Urothelium cell line (cell line): ENCODE results near the gene MISP3.
"Not testable (repeated sequence)": the region's sequence is repeated elsewhere in the genome, so short reads cannot be mapped to it uniquely, and the experiment has no call there.

Source experiments
- DNase-seq: peaks from one replicate; pipeline ENCODE4 v3.0.0; 2011; ENCODE audit warnings: low spot score, mixed read lengths
- FAIRE-seq: peaks from 2 replicates; lab custom pipeline; 2011; peaks lifted over from hg19 to GRCh38; lab: Jason Lieb, UNC

Gene MISP3

GRCh38 chr19:14072535-14073260, at the start of gene MISP3:
TSS of gene MISP3 (plus strand) at chr19:14072786. CDS start at chr19:14073310, 524 bp downstream.
- no peak for DNase-seq
- no peak for FAIRE-seq

DNA sequence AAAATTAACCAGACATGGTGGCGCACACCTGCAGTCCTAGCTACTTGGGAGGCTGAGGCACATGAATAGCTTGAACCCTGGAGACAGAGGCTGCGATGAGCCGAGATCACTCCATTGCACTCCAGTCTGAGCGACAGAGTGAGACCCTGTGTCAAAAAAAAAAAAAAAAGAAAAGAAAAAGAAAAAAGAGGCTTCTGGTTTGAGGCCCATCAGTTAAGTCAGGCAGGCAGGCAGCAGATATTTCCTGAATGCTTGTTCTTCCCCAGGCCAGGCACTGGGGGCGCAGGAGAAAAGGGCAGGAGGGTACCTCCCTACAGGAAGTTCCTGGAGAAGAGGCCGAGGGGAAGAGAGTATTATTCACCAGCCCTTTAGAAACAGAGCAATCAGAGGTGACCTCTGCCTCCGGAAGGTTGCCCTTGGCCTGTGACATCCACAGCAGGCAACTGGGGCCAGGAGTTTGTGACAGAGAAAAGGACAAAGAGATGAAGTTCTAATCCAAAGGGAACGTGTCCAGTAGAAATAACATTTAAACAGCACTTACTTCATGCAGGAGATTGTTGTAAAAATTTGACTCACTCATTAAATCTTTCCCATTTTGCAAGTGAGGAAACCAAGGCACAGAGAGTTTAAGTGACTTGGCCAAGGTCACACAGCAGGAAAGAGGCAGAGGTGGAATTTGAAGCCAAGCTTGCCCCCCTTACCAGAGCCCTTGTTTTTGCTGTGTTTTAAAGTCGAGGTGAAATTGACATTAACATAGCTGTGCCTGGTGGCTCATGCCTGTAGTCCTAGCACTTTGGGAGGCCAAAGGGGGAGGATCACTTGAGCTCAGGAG, 49.0 kb upstream of the MISP3 start:
- no peak for FAIRE-seq
- DNase-seq, result peak; percentile 39

GRCh38 chr19:14026652-14027192, 45.9 kb upstream of the MISP3 start:
- DNase-seq, FAIRE-seq: not testable (repeated sequence)

- FAIRE-seq (no peak), DNase-seq (no peak)
Observed at GRCh38 chr19:14027856-14028450, 44.6 kb upstream of the MISP3 start, which contains the start of gene RLN3. TSS of gene RLN3 (plus strand) at chr19:14028148. CDS start at chr19:14028205, 57 bp downstream.

GRCh38 chr19:14028901-14029300, 43.7 kb upstream of the MISP3 start:
- FAIRE-seq, result no peak
- DNase-seq, result no peak

- DNase-seq, result no peak
- FAIRE-seq, result no peak
Observed at GRCh38 chr19:14030997-14031718, 41.4 kb upstream of the MISP3 start.

- DNase-seq, result peak; percentile 61
- FAIRE-seq, result no peak
Observed at GRCh38 chr19:14031719-14032480, 40.7 kb upstream of the MISP3 start, which contains the start of gene IL27RA. TSS of gene IL27RA (plus strand) at chr19:14031762. CDS start at chr19:14031873, 111 bp downstream.

GRCh38 chr19:14033946-14034345, 38.6 kb upstream of the MISP3 start:
- FAIRE-seq (no peak), DNase-seq (no peak)

DNA sequence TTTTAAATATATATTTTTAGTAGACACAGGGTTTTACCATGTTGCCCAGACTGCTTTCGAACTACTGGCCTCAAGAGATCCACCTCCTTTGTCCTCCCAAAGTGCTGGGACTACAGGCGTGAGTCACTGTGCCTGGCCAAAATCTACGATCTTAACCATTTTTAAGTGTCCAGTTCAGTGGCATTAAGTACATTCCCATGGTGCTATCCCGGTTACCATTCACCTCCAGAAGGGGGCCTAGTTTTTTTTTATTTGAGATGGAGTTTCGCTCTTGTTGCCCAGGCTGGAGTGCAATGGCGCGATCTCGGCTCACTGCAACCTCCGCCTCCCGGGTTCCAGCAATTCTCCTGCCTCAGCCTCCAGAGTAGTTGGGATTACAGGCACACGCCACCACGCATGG, 37.4 kb upstream of the MISP3 start:
- FAIRE-seq, DNase-seq: not testable (repeated sequence)

DNA sequence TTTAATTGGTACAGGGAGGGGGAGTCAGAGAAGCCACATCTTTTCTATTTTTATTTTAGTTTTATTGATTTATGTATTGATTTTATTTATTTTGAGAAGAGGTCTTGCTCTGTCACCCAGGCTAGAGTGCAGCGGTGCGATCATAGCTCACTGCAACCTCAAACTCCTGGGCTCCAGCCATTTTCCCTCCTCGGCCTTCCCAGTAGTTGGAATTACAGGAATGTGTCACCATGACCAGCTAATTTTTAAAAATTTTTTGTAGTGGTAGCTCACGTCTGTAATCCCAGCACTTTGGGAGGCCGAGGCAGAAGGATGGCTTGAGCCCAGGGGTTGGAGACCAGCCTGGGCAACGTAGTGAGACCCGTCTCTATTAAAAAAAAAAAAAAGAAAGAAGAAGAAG, 36.9 kb upstream of the MISP3 start:
- no peak for FAIRE-seq
- DNase-seq, result no peak

DNA sequence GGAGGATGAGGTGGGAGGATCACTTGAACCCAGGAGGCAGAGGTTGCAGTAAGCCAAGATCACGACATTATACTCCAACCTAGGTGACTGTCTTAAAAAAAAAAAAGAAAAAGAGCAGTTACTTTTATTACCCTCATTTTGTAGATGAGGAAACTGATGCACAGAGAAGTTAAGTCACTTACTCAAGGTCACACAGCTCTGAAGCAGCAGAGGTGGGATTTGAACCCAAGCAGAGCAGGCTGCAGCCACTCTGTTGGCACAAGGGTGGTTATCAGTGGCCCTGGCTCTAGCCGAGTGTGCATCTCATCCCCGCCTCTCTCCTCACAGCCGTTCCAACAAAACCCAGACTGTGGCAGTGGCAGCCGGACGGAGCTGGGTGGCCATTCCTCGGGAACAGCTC, 33.4 kb upstream of the MISP3 start:
- FAIRE-seq (no peak), DNase-seq (no peak)

DNA sequence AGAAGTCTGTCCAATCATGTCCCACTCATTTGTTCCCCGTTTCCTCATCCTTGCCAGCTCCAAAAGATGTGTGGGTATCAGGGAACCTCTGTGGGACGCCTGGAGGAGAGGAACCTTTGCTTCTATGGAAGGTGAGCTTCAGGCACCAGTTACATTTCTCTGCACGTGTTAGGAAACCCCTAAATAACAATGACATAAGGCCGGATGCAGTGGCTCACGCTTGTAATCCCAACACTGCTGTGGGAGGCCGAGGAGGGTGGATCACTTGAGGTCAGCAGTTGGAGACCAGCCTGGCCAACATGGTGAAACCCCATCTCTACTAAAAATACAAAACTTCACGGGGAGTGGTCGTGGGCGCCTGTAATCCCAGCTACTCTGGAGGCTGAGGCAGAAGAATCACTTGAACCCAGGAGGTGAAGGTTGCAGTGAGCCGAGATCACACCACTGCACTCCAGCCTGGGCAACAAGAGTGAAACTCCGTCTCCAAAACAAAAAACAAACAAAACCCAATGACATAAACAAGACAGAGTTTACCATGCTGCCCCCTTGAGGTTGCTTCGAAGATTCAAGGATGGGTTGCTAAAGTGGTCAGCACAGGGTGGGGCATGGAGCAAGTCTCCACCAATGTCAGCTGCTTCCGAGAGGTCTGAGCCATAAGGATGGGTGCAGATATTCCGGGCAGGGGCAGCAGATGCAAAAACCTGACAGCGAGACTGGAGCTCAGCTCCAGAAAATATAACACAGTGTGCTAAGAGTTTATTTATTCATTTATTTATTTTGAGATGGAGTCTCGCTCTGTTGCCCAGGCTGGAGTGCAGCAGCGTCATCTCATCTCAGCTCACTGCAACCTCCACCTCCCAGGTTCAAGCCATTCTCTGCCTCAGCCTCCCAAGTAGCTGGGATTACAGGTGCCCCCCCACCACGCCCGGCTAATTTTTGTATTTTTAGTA, 29.7 kb upstream of the MISP3 start:
- DNase-seq, FAIRE-seq: not testable (repeated sequence)

DNA sequence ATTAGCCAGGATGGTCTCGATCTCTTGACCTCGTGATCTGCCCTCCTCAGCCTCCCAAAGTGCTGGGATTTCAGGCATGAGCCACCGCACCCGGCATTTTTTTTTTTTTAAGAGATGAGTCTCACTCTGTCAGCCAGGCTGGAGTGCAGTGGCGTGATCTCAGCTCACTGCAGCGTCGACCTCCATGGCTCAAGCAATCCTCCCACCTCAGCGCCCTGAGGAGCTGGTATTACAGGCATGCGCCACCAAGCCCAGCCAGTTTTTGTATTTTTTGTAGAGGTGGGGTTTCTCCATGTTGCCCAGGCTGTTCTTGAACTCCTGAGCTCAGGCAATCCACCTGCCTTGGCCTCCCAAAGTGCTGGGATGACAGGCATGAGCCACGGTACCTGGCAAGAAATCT, 24.7 kb upstream of the MISP3 start:
- FAIRE-seq, DNase-seq: not testable (repeated sequence)

GRCh38 chr19:14048443-14049153, 24.0 kb upstream of the MISP3 start:
- FAIRE-seq (no peak), DNase-seq (peak; percentile 37)

GRCh38 chr19:14050512-14050911, 22.1 kb upstream of the MISP3 start:
- no peak for FAIRE-seq
- no peak for DNase-seq

- not testable (repeated sequence) for FAIRE-seq, DNase-seq
Observed at GRCh38 chr19:14050961-14051360, 21.6 kb upstream of the MISP3 start.

- no peak for DNase-seq
- FAIRE-seq, result no peak
Observed at GRCh38 chr19:14051980-14052379, 20.6 kb upstream of the MISP3 start.

GRCh38 chr19:14052470-14052869, 20.1 kb upstream of the MISP3 start:
- no peak for FAIRE-seq
- no peak for DNase-seq
